ENCODE measurements around the gene HMGXB3. TPM values are rescaled to one million over a fixed set of nuclear protein-coding genes. Genes with fewer than 3 reads are reported as not detected.

Gene HMGXB3
- total RNA-seq, 2 donors from 2014 or later: 49.2 to 50.1 TPM

- TF ChIP-seq, protein P1, sequence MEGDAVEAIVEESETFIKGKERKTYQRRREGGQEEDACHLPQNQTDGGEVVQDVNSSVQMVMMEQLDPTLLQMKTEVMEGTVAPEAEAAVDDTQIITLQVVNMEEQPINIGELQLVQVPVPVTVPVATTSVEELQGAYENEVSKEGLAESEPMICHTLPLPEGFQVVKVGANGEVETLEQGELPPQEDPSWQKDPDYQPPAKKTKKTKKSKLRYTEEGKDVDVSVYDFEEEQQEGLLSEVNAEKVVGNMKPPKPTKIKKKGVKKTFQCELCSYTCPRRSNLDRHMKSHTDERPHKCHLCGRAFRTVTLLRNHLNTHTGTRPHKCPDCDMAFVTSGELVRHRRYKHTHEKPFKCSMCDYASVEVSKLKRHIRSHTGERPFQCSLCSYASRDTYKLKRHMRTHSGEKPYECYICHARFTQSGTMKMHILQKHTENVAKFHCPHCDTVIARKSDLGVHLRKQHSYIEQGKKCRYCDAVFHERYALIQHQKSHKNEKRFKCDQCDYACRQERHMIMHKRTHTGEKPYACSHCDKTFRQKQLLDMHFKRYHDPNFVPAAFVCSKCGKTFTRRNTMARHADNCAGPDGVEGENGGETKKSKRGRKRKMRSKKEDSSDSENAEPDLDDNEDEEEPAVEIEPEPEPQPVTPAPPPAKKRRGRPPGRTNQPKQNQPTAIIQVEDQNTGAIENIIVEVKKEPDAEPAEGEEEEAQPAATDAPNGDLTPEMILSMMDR (IDR thresholded peaks at IDR 0.05): no peak
- H3K36me3 ChIP-seq: peaks cover 60% of the 10 kb centered on the region
- no peak overlapping the region for H3K4me3 ChIP-seq
- no peaks in the 10 kb centered on the region for H3K9me3 ChIP-seq
- H3K27ac ChIP-seq: no peak overlapping the region
- peak; percentile 21 for ATAC-seq (ENCODE audit: insufficient number of reproducible peaks, low FRiP score, low read depth)
- no peak for DNase-seq (ENCODE audit: low spot score)
- no peaks in the 10 kb centered on the region for H3K27me3 ChIP-seq (replicated peaks; ENCODE audit: insufficient read depth)
- H3K4me1 ChIP-seq (ENCODE audit: control insufficient read depth in 1 of 2, low read depth in 2 of 2): no peaks in the 10 kb centered on the region
Measured at GRCh38 chr5:150036513-150036912, 36.0 kb downstream of the HMGXB3 start.

DNA sequence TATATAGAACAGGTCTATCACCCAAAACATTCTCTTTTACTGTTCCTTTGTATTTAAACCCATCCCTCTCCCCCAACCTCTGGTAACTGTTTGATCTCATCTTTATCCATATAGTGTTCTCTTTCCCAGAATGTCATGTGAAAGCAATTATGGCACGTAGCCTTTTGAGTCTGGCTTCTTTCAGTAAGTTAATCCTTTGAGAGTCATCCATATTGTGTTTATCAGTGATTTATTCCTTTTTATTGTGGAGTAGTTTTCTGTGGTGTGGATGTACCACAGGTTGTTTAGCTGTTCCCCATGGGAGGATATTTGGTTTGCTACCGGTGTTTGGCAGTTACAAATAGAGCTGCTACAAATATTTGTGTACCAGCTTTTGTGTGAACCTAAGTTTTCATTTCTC is 38.0 kb downstream of the HMGXB3 start:
- H3K36me3 ChIP-seq: peaks cover 50% of the 10 kb centered on the region
- TF ChIP-seq, protein P1 (IDR thresholded peaks at IDR 0.05): no peak
- no peak for ATAC-seq (ENCODE audit: insufficient number of reproducible peaks, low FRiP score, low read depth)
- no peak overlapping the region for H3K4me3 ChIP-seq
- H3K4me1 ChIP-seq (ENCODE audit: control insufficient read depth in 1 of 2, low read depth in 2 of 2): peaks cover 0 to 2% of the 10 kb centered on the region in 2 donors
- H3K9me3 ChIP-seq: no peaks in the 10 kb centered on the region
- H3K27me3 ChIP-seq (replicated peaks; ENCODE audit: insufficient read depth): no peaks in the 10 kb centered on the region
- no peak for DNase-seq (ENCODE audit: low spot score)
- H3K27ac ChIP-seq: no peak overlapping the region

DNA sequence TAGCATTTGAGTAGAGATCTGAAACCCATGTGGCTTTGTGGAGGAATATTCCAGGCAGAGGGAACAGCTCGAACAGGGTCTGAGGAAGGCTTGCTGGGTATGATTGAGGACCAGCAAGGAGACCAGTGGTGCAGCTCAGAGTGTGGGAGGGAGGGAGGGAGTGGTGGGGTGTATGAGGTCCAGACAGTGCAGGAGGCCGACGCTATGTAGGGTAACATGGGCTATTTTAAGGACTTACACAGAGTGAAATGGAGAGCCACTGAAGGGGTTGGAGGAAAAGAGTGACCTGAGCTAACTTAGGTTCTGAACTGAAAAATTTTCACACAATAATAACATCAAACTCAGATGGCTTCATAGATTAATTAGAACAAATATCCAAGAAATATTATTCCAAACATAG is 41.9 kb downstream of the HMGXB3 start:
- Histone ChIP-seq H3K9me3 (no peaks in the 10 kb centered on the region), H3K36me3 (peaks cover 41% of the 10 kb centered on the region), H3K4me3 (no peak overlapping the region), H3K27ac (no peak overlapping the region), H3K27me3 (replicated peaks; ENCODE audit: insufficient read depth) (no peaks in the 10 kb centered on the region), H3K4me1 (ENCODE audit: control insufficient read depth in 1 of 2, low read depth in 2 of 2) (peaks cover 6 to 12% of the 10 kb centered on the region in 2 donors)
- TF ChIP-seq, protein P1 (IDR thresholded peaks at IDR 0.05): no peak
- ATAC-seq (ENCODE audit: insufficient number of reproducible peaks, low FRiP score, low read depth) (no peak), DNase-seq (ENCODE audit: low spot score) (no peak)

GRCh38 chr5:150043657-150044328 is 43.3 kb downstream of the HMGXB3 start:
- Histone ChIP-seq H3K27ac (no peak overlapping the region), H3K4me3 (no peak overlapping the region), H3K4me1 (ENCODE audit: control insufficient read depth in 1 of 2, low read depth in 2 of 2) (peaks cover 6 to 12% of the 10 kb centered on the region in 2 donors), H3K27me3 (replicated peaks; ENCODE audit: insufficient read depth) (no peaks in the 10 kb centered on the region), H3K36me3 (peaks cover 51% of the 10 kb centered on the region), H3K9me3 (no peaks in the 10 kb centered on the region)
- TF ChIP-seq, protein P1 (IDR thresholded peaks at IDR 0.05): no peak
- no peak for DNase-seq (ENCODE audit: low spot score)
- ATAC-seq (ENCODE audit: insufficient number of reproducible peaks, low FRiP score, low read depth): no peak

DNA sequence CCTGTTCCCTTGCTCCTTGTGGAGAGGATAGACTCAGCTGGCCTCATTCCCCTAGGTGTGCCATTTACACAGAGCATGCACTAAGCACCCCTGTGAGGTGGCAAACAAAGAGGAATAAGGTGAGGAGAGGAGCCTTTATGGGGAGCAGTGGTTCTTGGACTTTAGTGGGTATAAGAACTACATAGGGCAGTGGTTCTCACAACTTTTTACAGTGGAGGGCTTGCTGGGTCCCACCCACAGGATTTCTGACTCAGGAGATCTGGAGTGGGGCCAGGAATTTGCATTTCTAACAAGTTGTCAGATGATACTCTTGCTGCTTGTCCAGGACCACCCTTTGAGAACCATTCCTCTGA is 43.8 kb downstream of the HMGXB3 start:
- Histone ChIP-seq H3K9me3 (no peaks in the 10 kb centered on the region), H3K27me3 (replicated peaks; ENCODE audit: insufficient read depth) (no peaks in the 10 kb centered on the region), H3K36me3 (peaks cover 55% of the 10 kb centered on the region), H3K4me3 (no peak overlapping the region), H3K4me1 (ENCODE audit: control insufficient read depth in 1 of 2, low read depth in 2 of 2) (peaks cover 6 to 12% of the 10 kb centered on the region in 2 donors), H3K27ac (no peak overlapping the region)
- TF ChIP-seq, protein P1 (IDR thresholded peaks at IDR 0.05): no peak
- ATAC-seq (ENCODE audit: insufficient number of reproducible peaks, low FRiP score, low read depth) (no peak), DNase-seq (ENCODE audit: low spot score) (no peak)
